Measurements from ENCODE around the gene CSDE1.

DNA sequence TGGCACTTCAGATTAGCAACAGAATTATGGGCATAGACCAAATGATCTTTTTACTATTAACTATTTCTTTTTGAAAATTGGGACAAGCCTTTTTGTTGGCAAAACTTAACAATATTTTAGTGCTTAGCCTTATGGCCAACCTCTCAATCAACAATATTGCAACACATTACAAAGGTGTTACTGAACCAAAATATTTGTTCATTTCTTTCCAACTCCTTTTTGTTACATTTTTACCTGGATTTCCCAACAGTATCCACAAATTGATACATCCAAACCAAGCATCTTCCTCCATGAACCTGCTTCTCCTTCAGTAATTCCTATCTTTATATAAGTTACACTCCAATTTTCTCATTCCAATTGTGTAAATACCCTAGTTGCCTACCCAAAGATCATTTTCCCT is 61.0 kb downstream of the CSDE1 start:
- TF ChIP-seq FOXM1 (IDR thresholded peaks at IDR 0.05; ENCODE audit: low read depth) (no peak), EP300 (IDR thresholded peaks at IDR 0.05; ENCODE audit: borderline replicate concordance in 1 of 2, low read depth in 1 of 2, low read length in 1 of 2) (no peak), CTCF (IDR thresholded peaks at IDR 0.05) (no peak), SMC3 (IDR thresholded peaks at IDR 0.05; ENCODE audit: low read depth, low read length) (no peak), POLR2AphosphoS5 (IDR thresholded peaks at IDR 0.05; ENCODE audit: low read depth, low read length) (no peak), RAD21 (IDR thresholded peaks at IDR 0.05; ENCODE audit: low read length) (no peak), ZBTB33 (IDR thresholded peaks at IDR 0.05; ENCODE audit: borderline replicate concordance, low read depth) (no peak), MAX (IDR thresholded peaks at IDR 0.05; ENCODE audit: low read depth) (no peak), TAF1 (IDR thresholded peaks at IDR 0.05; ENCODE audit: borderline replicate concordance, low read depth, low read length) (no peak), GABPA (IDR thresholded peaks at IDR 0.05; ENCODE audit: low read depth) (no peak), YY1 (IDR thresholded peaks at IDR 0.05; ENCODE audit: low read depth) (no peak)
- TF ChIP-seq, protein P1, sequence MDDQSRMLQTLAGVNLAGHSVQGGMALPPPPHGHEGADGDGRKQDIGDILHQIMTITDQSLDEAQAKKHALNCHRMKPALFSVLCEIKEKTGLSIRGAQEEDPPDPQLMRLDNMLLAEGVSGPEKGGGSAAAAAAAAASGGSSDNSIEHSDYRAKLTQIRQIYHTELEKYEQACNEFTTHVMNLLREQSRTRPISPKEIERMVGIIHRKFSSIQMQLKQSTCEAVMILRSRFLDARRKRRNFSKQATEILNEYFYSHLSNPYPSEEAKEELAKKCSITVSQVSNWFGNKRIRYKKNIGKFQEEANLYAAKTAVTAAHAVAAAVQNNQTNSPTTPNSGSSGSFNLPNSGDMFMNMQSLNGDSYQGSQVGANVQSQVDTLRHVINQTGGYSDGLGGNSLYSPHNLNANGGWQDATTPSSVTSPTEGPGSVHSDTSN (IDR thresholded peaks at IDR 0.05), result no peak

Data from SK-N-SH (cell line).